Activated naive CD4-positive, alpha-beta T cell treated with anti-CD3 and anti-CD28 coated beads, Interleukin-2, amount 50 U/mL, for 24 hours (primary cell): ENCODE data around the gene CHN2.

Source experiments
- H3K27ac Mint-ChIP-seq: one replicate; pipeline ENCODE4 v1.8.0; 2021; ENCODE audit warnings: mild to moderate bottlenecking, mixed read lengths
- H3K27me3 Mint-ChIP-seq: one replicate; pipeline ENCODE4 v1.8.0; 2021; ENCODE audit warnings: mixed read lengths
- H3K36me3 Mint-ChIP-seq: one replicate; pipeline ENCODE4 v1.8.0; 2021; ENCODE audit warnings: mixed read lengths
- H3K4me1 Mint-ChIP-seq: one replicate; pipeline ENCODE4 v1.8.0; 2021; ENCODE audit warnings: mixed read lengths
- H3K4me3 Mint-ChIP-seq: one replicate; pipeline ENCODE4 v1.8.0; 2021; ENCODE audit warnings: mild to moderate bottlenecking, mixed read lengths
- H3K9me3 Mint-ChIP-seq: one replicate; pipeline ENCODE4 v1.8.0; 2021; ENCODE audit warnings: mixed read lengths

CHN2 gene

DNA sequence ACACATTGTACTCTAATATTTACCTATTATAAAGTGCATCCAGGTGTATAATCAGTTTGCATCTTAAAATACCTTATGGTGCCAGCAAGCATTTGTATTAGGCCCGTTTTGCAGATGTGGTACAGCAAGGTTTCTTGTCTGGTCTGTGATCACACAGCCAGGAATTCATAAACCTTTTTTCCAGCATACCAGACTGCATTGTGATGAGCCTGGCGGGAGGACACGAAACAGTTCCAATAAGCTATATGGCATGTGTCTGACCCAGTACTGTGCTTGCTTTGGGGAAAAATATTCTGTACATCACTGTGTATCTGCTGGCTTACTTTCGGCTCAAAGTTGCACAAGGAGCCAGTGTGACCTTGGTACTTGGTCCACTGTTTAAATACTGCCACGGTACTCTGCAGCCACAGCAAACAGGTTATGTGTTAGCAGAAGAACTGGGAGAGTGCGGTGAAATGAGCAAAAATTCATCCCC, 36.3 kb downstream of the CHN2 start:
- no peak overlapping the region for H3K4me3 Mint-ChIP-seq
- H3K36me3 Mint-ChIP-seq = no peaks in the 10 kb centered on the region
- H3K27ac Mint-ChIP-seq = no peak overlapping the region
- no peaks in the 10 kb centered on the region for H3K4me1 Mint-ChIP-seq
- H3K9me3 Mint-ChIP-seq = no peaks in the 10 kb centered on the region
- H3K27me3 Mint-ChIP-seq = no peaks in the 10 kb centered on the region

DNA sequence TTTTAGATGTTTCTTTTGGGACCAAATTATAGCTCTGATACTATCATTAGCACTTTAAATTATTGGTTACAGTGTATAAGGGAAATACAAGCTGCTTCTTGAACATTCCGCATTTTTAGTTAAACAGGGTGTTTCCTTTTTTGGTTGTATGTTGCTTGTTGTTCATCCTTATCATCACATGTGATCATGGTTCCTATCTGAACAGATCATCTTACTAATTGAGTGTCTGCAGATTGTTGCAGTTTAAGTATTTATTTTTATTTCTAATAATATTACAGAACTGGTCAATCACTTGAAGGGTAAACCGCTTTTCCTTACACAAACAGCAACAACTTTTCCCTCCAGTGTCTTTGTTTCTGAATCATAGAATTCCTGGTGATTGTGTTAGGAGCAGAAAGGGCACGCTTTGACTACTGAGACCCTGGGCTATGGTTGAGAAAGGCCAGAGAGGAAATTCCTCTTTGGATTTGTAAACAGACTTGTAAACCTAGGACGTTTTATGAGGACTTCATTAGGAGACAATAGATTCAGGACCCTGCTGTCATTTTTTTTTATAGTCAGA, 37.2 kb downstream of the CHN2 start:
- Mint-ChIP-seq H3K27ac (no peak overlapping the region), H3K4me1 (no peaks in the 10 kb centered on the region), H3K36me3 (no peaks in the 10 kb centered on the region), H3K27me3 (no peaks in the 10 kb centered on the region), H3K4me3 (no peak overlapping the region), H3K9me3 (no peaks in the 10 kb centered on the region)

DNA sequence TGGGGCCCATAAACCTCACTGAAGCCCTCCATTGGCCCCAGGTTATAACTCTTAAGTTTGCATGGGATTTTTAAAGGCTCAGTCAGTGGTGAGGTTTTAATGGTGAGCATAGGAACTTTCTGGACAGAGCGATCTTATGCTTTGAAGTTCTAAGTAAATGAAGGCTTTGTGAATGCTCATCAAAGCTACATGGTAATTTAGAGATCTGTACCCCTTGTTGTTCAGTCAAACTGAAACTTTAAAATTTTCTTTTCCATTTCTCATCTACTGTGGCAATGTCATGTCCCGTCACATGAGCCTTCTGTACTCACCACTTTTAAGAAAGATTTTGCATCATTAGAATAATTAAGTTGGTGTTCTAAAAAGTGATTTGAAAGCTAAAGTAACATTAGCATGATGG, 39.9 kb downstream of the CHN2 start:
- no peaks in the 10 kb centered on the region for H3K27me3 Mint-ChIP-seq
- H3K9me3 Mint-ChIP-seq = no peaks in the 10 kb centered on the region
- no peaks in the 10 kb centered on the region for H3K36me3 Mint-ChIP-seq
- no peak overlapping the region for H3K27ac Mint-ChIP-seq
- H3K4me1 Mint-ChIP-seq = no peaks in the 10 kb centered on the region
- no peak overlapping the region for H3K4me3 Mint-ChIP-seq

DNA sequence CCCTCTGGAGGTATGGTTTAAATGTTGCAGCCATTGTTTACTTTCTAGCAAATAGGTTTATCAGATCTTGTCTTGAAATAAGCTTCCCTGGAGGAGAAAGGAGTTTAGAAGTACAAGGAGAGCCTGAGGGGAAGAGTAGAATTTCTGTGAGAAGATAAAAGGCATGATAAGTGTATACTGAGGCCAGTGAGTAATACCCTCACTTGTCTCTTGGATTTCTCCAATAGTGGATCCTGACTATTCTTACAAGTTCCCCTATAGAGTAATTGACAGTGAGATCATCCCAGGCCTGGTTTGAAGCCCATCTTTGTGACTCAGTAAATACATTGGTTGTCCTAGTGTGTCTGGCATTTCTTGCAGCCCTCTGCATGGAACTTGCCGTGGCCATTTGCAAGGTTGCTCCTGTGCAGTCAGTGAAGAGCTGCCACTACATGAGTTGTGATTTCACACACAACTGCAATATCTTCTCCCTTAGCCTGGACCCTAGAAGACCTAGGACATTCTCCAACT, 41.6 kb downstream of the CHN2 start:
- H3K27me3 Mint-ChIP-seq = no peaks in the 10 kb centered on the region
- no peak overlapping the region for H3K4me3 Mint-ChIP-seq
- H3K9me3 Mint-ChIP-seq = no peaks in the 10 kb centered on the region
- no peaks in the 10 kb centered on the region for H3K4me1 Mint-ChIP-seq
- no peak overlapping the region for H3K27ac Mint-ChIP-seq
- no peaks in the 10 kb centered on the region for H3K36me3 Mint-ChIP-seq

DNA sequence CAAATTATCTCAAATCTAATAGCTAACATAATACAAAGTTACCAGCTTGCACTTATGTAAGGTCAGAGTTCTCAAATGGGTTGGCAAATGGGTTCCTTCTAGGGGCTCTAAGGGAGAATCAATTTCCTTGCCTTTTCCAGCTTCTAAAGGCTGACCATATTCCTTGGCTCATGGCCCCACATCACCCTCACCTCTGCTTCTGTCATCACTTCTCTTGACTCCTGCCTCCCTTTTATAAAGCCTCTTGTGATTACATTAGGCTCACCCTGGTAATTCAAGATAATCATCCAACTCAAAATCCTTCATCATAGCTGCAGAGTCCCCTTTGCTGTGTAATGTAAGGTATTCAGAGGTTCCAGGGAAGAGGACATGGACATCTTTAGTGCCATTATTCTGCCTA, 42.1 kb downstream of the CHN2 start:
- H3K9me3 Mint-ChIP-seq = no peaks in the 10 kb centered on the region
- H3K36me3 Mint-ChIP-seq = no peaks in the 10 kb centered on the region
- no peak overlapping the region for H3K27ac Mint-ChIP-seq
- no peak overlapping the region for H3K4me3 Mint-ChIP-seq
- no peaks in the 10 kb centered on the region for H3K4me1 Mint-ChIP-seq
- H3K27me3 Mint-ChIP-seq = no peaks in the 10 kb centered on the region

DNA sequence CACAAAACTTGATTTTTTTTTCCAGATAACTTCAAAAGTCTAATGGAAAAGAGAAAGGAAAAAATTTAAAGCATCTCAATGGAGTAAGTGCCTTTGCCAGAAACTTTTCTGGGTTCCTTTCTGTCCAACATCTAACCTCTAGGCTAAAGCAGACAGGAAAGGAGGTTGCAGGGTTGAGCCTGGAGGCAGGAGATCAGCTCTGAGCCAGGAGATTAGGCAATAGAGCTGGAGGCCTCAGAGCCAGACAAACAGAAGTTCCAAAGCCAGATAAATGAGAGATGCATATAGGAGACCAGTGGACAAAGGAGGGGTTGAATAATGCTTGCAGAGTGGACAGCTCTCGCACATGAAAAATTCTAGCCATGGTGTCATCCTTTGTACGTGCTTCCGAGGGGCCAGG, 42.9 kb downstream of the CHN2 start:
- no peaks in the 10 kb centered on the region for H3K9me3 Mint-ChIP-seq
- H3K27ac Mint-ChIP-seq = no peak overlapping the region
- no peaks in the 10 kb centered on the region for H3K4me1 Mint-ChIP-seq
- H3K27me3 Mint-ChIP-seq = no peaks in the 10 kb centered on the region
- no peaks in the 10 kb centered on the region for H3K36me3 Mint-ChIP-seq
- H3K4me3 Mint-ChIP-seq = no peak overlapping the region

DNA sequence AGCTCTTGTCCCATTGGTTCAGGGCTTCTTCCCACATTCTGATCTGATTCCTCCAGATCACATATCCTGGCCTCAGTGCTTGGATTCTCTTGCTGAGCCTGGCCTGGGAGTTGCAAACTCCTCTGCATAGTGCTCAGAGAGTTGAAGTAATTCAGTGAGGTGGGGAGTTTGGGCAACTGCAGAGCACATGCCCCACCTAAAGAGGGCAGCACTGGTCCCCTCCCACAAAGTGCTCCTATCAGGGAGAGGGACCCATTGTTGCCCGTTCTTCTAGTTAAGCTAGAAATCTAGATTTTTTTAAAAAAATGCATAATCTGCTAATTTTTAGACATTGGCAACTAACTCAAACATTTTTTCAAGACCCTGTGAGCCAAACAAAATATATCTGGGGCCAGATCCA, 45.1 kb downstream of the CHN2 start:
- Mint-ChIP-seq H3K4me1 (peaks cover 10% of the 10 kb centered on the region), H3K4me3 (no peak overlapping the region), H3K9me3 (no peaks in the 10 kb centered on the region), H3K36me3 (no peaks in the 10 kb centered on the region), H3K27me3 (no peaks in the 10 kb centered on the region), H3K27ac (no peak overlapping the region)

DNA sequence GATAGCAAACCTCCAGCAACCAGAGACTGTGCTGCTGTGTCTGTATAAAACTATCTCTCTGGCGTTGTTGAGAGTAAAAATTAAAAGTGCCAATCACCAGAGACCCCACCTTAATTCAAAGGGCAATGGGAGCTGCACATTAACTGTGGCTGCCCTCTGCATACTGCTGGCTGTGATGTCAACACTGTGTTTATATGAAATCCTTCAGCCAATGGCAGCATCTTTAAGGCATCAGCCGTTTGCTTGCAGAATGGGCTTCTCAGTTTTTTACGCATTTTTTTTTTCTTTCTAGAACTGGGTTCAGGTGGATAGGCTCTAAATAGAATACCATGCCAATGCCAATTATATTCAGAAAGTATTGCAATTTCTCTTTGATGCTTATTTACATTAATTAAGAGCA, 47.7 kb downstream of the CHN2 start:
- no peaks in the 10 kb centered on the region for H3K9me3 Mint-ChIP-seq
- peaks cover 10% of the 10 kb centered on the region for H3K4me1 Mint-ChIP-seq
- H3K27ac Mint-ChIP-seq = no peak overlapping the region
- H3K4me3 Mint-ChIP-seq = no peak overlapping the region
- no peaks in the 10 kb centered on the region for H3K36me3 Mint-ChIP-seq
- no peaks in the 10 kb centered on the region for H3K27me3 Mint-ChIP-seq

DNA sequence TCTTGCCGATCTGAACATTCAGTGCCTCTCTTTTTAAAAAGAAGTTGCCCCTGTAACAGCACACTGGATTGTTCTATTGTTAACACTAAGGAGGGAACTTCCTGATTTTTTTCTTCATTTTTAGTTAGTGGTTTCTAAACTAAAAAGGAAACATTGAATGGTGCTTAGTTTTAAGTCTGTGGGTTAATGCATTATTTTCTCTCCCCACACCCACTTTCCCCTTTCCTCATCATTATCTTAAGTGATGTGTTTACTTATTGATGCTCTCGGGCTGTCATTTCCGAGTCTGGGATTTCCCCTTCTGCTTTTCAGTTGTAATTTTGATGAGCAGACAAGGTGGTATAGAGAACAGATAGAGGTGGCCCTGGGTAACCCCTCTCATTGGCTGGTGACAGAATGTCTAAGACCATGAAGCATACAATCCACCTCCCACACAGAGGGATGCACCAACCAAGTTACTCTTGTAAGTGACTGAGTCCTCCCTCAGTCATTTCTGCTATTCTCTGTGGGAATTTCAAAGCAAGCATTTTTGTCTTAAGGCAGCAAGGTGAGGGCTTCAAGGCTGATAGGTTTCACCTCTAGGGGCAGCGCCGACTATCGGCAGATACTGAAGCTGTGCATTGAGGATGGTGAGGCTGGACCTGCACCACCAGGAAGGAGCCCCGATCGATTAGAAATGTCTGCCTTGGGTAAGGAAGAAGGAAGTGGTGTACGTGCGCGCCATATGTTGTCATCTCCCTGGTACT, 49.5 kb downstream of the CHN2 start:
- H3K27ac Mint-ChIP-seq = no peak overlapping the region

DNA sequence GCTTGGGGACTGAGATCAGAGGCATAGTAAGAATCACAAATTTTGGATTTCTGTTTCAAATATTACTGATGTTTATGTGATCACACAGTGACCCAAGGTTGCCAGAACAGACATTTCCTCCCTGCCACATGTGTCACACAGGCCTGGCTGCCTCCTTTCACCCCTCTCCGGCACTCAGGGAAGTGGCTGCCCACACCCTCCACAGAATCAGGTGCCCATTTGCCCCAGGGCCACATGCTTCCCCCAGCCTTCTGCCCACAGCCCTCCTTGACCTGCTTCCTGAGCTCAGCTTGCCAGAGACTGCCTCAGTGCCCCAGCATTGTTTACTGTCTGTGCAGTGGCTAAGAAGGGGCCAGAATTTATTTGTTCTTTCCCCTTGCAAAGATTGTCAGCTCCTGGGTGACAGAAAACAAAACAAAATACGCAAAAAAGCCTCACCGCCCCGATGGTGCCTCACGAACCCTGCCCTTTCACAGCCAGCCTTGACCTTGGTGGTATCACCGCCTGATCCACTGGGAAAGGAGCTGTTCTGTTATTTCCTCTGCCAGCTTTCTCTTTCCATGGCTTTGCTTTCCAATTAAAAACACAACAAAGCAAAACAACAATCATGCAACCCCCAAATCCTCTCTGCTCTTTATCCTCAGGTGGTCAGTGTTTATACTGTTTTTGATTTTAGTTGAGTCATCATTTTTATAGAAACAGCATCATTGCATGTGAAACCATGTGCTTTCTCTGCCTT, 52.8 kb downstream of the CHN2 start:
- H3K4me1 Mint-ChIP-seq = peaks cover 10% of the 10 kb centered on the region
- no peaks in the 10 kb centered on the region for H3K36me3 Mint-ChIP-seq
- H3K27ac Mint-ChIP-seq = no peak overlapping the region
- H3K9me3 Mint-ChIP-seq = no peaks in the 10 kb centered on the region
- H3K27me3 Mint-ChIP-seq = no peaks in the 10 kb centered on the region
- H3K4me3 Mint-ChIP-seq = no peak overlapping the region

More for the DNA sequence above, 49.5 kb downstream of the CHN2 start:
- Mint-ChIP-seq H3K27me3 (no peaks in the 10 kb centered on the region), H3K4me3 (no peak overlapping the region), H3K4me1 (peaks cover 10% of the 10 kb centered on the region), H3K9me3 (no peaks in the 10 kb centered on the region), H3K36me3 (no peaks in the 10 kb centered on the region)

DNA sequence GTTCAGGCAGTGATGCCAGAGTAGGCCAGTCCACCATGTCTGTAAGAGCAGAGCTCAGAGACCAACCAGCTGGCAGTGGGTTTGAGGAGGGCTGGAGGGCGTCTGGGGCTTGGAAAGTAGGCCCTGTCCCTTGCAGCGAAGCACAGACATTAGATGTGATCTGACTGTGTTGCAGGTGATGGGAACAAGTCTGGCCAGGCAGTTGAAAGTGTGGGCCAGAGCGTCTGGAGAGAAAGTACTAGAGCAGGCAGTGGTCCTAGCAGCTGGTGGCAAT, 53.3 kb downstream of the CHN2 start:
- H3K4me1 Mint-ChIP-seq = peaks cover 10% of the 10 kb centered on the region
- H3K27ac Mint-ChIP-seq = no peak overlapping the region
- H3K36me3 Mint-ChIP-seq = no peaks in the 10 kb centered on the region
- H3K9me3 Mint-ChIP-seq = no peaks in the 10 kb centered on the region
- no peak overlapping the region for H3K4me3 Mint-ChIP-seq
- no peaks in the 10 kb centered on the region for H3K27me3 Mint-ChIP-seq

DNA sequence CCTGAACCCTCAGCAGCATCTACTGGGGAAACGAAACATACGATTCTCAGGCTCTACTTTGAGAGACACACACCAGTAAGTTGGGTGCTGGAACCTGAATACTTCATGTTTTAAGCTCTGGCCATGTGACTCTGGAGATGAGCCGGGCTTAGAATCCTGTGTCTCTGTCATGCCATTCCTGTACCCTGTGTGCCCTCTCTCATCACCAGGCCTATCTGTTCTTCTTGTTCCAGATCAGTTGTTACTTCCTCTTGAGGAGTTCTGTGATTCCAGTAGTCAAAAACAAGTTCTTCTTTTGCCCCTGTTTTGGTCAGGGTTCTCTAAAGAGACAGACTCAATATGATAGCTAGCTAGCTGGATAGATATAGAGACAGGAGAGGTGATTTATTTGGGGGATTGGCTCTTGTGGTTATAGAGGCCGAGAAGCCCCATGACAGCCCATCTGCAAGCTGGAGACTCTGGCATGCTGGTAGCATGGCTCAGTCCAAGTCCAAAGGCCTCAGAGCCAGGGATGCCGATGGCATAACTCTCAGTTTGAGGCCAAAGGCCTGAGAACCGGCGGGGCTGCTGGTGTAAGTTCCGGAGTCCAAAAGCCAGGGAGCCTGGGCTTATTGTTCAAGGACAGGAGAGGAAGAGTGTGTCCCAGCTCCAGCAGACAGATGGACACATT, 54.3 kb downstream of the CHN2 start:
- Mint-ChIP-seq H3K4me3 (no peak overlapping the region), H3K27me3 (no peaks in the 10 kb centered on the region), H3K27ac (no peak overlapping the region), H3K36me3 (no peaks in the 10 kb centered on the region), H3K9me3 (no peaks in the 10 kb centered on the region), H3K4me1 (peaks cover 4% of the 10 kb centered on the region)

DNA sequence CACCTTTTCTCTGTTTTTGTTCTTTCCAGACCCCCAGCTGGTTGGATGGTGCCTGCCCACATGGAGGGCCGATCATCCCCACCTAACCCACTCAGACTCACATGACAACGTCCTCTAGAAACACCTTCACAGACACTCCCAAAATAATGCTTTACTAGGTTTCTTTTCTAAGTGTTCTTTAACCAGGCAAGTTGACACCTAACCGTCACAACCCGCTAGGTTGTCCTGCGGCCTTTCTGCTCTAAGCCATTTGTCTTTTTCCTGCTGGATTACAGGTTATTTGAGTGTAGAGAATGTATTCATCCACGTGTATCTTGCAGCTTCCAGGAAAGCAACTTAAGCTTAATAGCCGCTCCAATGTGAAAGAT, 54.8 kb downstream of the CHN2 start:
- H3K4me3 Mint-ChIP-seq = no peak overlapping the region
- no peaks in the 10 kb centered on the region for H3K9me3 Mint-ChIP-seq
- no peaks in the 10 kb centered on the region for H3K27me3 Mint-ChIP-seq
- H3K36me3 Mint-ChIP-seq = no peaks in the 10 kb centered on the region
- no peaks in the 10 kb centered on the region for H3K4me1 Mint-ChIP-seq
- H3K27ac Mint-ChIP-seq = no peak overlapping the region

DNA sequence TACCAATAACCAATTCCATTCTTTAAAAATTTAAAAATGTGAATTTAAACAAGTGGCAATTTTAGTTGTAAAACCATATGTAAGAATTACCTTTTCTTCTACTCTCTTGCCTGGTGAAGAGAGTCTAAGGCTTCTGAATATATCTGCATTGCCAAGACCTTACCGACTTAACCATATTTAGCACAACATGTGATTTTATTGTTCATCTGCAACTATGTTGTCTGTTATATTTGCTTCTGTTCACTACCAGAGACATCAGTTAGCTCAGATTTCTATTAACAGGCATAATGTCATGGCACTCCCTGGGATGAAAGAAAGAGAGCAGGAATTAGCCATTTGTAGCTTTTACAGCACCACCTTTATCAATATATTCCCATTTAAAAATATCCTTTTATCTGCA, 55.3 kb downstream of the CHN2 start:
- Mint-ChIP-seq H3K4me1 (no peaks in the 10 kb centered on the region), H3K4me3 (no peak overlapping the region), H3K27me3 (no peaks in the 10 kb centered on the region), H3K36me3 (no peaks in the 10 kb centered on the region), H3K27ac (no peak overlapping the region), H3K9me3 (no peaks in the 10 kb centered on the region)

DNA sequence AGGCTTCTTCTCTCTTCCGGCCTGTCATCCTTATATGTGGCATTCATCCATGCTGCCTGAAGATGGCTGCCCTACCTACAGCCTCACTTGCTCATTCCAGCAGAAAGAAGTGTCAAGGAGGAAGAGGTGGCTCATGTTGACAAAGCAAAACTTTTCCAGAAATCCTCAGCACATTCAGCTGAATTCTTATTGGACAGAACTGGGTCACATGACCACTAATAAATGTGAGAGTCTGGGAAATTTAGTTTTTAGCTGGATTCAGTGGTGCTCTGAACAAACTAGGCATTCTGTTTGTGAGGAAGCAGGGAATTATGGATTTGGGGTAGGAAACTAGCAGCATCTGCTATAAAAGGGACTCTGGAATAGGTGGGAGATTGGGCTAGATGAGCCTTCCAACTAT, 58.6 kb downstream of the CHN2 start:
- Mint-ChIP-seq H3K27ac (no peak overlapping the region), H3K4me1 (no peaks in the 10 kb centered on the region), H3K36me3 (no peaks in the 10 kb centered on the region), H3K27me3 (no peaks in the 10 kb centered on the region), H3K4me3 (no peak overlapping the region), H3K9me3 (no peaks in the 10 kb centered on the region)

DNA sequence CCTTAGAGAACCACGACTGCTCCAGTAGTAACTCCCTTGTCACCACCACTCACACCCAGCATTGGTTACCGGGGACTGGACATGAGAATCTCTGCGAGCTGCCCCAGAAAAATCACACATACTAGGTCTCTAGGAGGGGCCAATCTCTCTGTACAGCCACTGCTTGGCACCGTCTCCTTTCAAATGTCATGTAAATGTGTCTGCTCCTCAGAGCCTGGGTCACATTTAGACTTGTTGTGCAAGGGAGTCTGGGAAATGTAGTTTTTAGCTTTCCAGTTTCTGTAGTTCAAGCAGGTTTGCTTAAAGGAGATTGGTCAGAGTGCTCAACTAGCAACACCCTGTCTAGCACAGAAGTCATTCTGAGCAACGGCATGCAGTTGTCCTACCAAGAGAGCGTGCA, 60.0 kb downstream of the CHN2 start:
- no peaks in the 10 kb centered on the region for H3K4me1 Mint-ChIP-seq
- no peak overlapping the region for H3K27ac Mint-ChIP-seq
- no peaks in the 10 kb centered on the region for H3K27me3 Mint-ChIP-seq
- no peak overlapping the region for H3K4me3 Mint-ChIP-seq
- H3K36me3 Mint-ChIP-seq = no peaks in the 10 kb centered on the region
- H3K9me3 Mint-ChIP-seq = no peaks in the 10 kb centered on the region
